Measurements from ENCODE around the gene SLC37A2. TPM values are rescaled to one million over a fixed set of nuclear protein-coding genes. Genes with fewer than 3 reads are reported as not detected.

The SLC37A2 gene
- total RNA-seq, 1 experiment from 2014 or later, result 0.23 TPM

DNA sequence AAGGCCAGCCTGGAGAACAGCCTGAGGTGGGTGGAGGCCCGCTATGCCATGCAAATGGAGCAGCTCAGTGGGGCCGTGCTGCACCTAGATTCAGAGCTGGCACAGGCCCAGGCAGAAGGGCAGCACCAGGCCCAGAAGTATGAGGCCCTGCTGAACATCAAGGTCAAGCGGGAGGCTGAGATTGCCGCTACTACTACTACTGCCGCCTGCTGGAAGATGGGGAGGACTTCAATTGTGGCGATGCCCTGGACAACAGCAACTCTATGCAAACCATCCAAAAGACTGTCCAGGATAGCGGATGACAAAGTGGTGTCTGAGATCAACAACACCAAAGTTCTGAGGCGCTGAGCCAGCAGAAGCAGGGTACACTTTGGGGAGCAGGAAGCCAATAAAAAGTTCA, 51.4 kb downstream of the SLC37A2 start:
- Histone ChIP-seq H3K27ac (ENCODE audit: low read length) (no peak overlapping the region), H3K4me1 (ENCODE audit: control insufficient read depth, insufficient read depth, low read length) (peaks cover 7% of the 10 kb centered on the region; the same call in 1 of the 2 replicates), H3K9me3 (ENCODE audit: control insufficient read depth, insufficient read depth, low read depth, low read length) (peaks cover 11% of the 10 kb centered on the region; the same call in 1 of the 2 replicates), H3K27me3 (ENCODE audit: control insufficient read depth, insufficient read depth, low read length) (peaks cover 24% of the 10 kb centered on the region), H3K36me3 (ENCODE audit: control insufficient read depth, insufficient read depth, low read length) (no peaks in the 10 kb centered on the region), H3K4me3 (ENCODE audit: low read depth in 2 of 2, low read length in 2 of 2) (no peak overlapping the region)
- no TSS peak for BruUV-seq (replicated peaks)
- in situ Hi-C loops (cut with HindIII; ENCODE audit: low pct_unique_long_range_greater_than_20kb, low sequenced_read_pairs), result no loop called here
- CTCF ChIA-PET, result no interaction called here
- DNase-seq (ENCODE audit: low read depth, low spot score) (no peak), ATAC-seq (no peak)
- POLR2A ChIA-PET, result no interaction called here
- TF ChIP-seq SIN3A (IDR thresholded peaks at IDR 0.05; ENCODE audit: borderline replicate concordance, insufficient read depth, low read depth, low read length) (no peak), TCF7L2 (IDR thresholded peaks at IDR 0.05; ENCODE audit: low read depth, low read length) (no peak), POLR2AphosphoS5 (IDR thresholded peaks at IDR 0.05; ENCODE audit: low read depth, low read length) (no peak)
- TF ChIP-seq, protein P1, sequence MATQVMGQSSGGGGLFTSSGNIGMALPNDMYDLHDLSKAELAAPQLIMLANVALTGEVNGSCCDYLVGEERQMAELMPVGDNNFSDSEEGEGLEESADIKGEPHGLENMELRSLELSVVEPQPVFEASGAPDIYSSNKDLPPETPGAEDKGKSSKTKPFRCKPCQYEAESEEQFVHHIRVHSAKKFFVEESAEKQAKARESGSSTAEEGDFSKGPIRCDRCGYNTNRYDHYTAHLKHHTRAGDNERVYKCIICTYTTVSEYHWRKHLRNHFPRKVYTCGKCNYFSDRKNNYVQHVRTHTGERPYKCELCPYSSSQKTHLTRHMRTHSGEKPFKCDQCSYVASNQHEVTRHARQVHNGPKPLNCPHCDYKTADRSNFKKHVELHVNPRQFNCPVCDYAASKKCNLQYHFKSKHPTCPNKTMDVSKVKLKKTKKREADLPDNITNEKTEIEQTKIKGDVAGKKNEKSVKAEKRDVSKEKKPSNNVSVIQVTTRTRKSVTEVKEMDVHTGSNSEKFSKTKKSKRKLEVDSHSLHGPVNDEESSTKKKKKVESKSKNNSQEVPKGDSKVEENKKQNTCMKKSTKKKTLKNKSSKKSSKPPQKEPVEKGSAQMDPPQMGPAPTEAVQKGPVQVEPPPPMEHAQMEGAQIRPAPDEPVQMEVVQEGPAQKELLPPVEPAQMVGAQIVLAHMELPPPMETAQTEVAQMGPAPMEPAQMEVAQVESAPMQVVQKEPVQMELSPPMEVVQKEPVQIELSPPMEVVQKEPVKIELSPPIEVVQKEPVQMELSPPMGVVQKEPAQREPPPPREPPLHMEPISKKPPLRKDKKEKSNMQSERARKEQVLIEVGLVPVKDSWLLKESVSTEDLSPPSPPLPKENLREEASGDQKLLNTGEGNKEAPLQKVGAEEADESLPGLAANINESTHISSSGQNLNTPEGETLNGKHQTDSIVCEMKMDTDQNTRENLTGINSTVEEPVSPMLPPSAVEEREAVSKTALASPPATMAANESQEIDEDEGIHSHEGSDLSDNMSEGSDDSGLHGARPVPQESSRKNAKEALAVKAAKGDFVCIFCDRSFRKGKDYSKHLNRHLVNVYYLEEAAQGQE (IDR thresholded peaks at IDR 0.05; ENCODE audit: insufficient read depth in 1 of 2, low read depth in 2 of 2, low read length in 1 of 2), result no peak
- TF ChIP-seq, protein P2, sequence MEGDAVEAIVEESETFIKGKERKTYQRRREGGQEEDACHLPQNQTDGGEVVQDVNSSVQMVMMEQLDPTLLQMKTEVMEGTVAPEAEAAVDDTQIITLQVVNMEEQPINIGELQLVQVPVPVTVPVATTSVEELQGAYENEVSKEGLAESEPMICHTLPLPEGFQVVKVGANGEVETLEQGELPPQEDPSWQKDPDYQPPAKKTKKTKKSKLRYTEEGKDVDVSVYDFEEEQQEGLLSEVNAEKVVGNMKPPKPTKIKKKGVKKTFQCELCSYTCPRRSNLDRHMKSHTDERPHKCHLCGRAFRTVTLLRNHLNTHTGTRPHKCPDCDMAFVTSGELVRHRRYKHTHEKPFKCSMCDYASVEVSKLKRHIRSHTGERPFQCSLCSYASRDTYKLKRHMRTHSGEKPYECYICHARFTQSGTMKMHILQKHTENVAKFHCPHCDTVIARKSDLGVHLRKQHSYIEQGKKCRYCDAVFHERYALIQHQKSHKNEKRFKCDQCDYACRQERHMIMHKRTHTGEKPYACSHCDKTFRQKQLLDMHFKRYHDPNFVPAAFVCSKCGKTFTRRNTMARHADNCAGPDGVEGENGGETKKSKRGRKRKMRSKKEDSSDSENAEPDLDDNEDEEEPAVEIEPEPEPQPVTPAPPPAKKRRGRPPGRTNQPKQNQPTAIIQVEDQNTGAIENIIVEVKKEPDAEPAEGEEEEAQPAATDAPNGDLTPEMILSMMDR (IDR thresholded peaks at IDR 0.05), result peak; percentile 43
- intact Hi-C loops (cut with micrococcal nuclease; ENCODE audit: unreplicated experiment), result no loop called here

DNA sequence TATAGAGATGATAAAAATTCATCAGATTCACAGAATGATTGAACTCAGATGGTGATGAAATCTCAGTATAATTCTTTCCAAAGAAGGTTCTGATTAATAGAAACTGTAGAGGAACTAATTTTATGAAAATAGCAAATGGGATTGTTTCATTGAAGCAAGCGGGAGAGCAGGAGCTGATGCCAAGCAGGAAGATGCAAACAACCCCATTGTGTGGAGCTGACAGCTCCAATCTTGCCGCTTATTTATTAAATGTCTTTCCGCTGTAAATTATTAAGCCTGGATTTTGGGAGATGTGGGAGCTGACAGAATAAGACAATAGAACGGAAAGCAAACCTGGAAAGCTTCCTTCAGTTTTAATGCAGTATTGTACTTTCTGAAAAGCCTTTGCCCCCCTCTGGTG, 54.3 kb downstream of the SLC37A2 start:
- no TSS peak for BruUV-seq (replicated peaks)
- ChIA-PET POLR2A (no interaction called here), CTCF (no interaction called here)
- in situ Hi-C loops (cut with HindIII; ENCODE audit: low pct_unique_long_range_greater_than_20kb, low sequenced_read_pairs), result no loop called here
- intact Hi-C loops (cut with micrococcal nuclease; ENCODE audit: unreplicated experiment), result no loop called here
- no peak overlapping the region for H3K27ac ChIP-seq (ENCODE audit: low read length)
- DNase-seq (ENCODE audit: low read depth, low spot score) (no peak), ATAC-seq (no peak)
- H3K4me3 ChIP-seq (ENCODE audit: low read depth in 2 of 2, low read length in 2 of 2), result no peak overlapping the region
- peaks cover 24% of the 10 kb centered on the region for H3K27me3 ChIP-seq (ENCODE audit: control insufficient read depth, insufficient read depth, low read length)
- no peak for TF ChIP-seq TCF7L2 (IDR thresholded peaks at IDR 0.05; ENCODE audit: low read depth, low read length)
- TF ChIP-seq POLR2AphosphoS5 (IDR thresholded peaks at IDR 0.05; ENCODE audit: low read depth, low read length), result no peak
- TF ChIP-seq SIN3A (IDR thresholded peaks at IDR 0.05; ENCODE audit: borderline replicate concordance, insufficient read depth, low read depth, low read length), result no peak
- TF ChIP-seq, protein P2 (IDR thresholded peaks at IDR 0.05), result no peak
- TF ChIP-seq, protein P1 (IDR thresholded peaks at IDR 0.05; ENCODE audit: insufficient read depth in 1 of 2, low read depth in 2 of 2, low read length in 1 of 2), result no peak
- no peaks in the 10 kb centered on the region for H3K36me3 ChIP-seq (ENCODE audit: control insufficient read depth, insufficient read depth, low read length)
- H3K9me3 ChIP-seq (ENCODE audit: control insufficient read depth, insufficient read depth, low read depth, low read length), result peaks cover 7% of the 10 kb centered on the region; the same call in 1 of the 2 replicates
- H3K4me1 ChIP-seq (ENCODE audit: control insufficient read depth, insufficient read depth, low read length), result no peaks in the 10 kb centered on the region

Measured in Panc1 (cell line).